WTC11 (cell line): ENCODE results near the gene BCL11A.

Experiments used
- CTCF ChIP-seq: fragments of 200-600 bp; IDR thresholded peaks from 2 replicates; pipeline ENCODE4 v1.8.0; 2022; ENCODE audit warnings: antibody characterized with exemption
- E2F1 ChIP-seq: sonication (generic); formaldehyde crosslinking; IDR thresholded peaks from 2 replicates; pipeline ENCODE4 v1.8.0; 2022; ENCODE audit warnings: mild to moderate bottlenecking, missing genetic modification reagents
- FOXJ3 ChIP-seq: sonication (generic); formaldehyde crosslinking; IDR thresholded peaks from 2 replicates; pipeline ENCODE4 v1.9.0; 2021; ENCODE audit warnings: missing genetic modification reagents, mild to moderate bottlenecking, borderline replicate concordance
- KAT7 ChIP-seq: sonication (generic); formaldehyde crosslinking; IDR thresholded peaks from 2 replicates; pipeline ENCODE4 v1.8.1; 2023; ENCODE audit warnings: missing genetic modification reagents, mild to moderate bottlenecking, borderline replicate concordance
- NR3C1 ChIP-seq: sonication (generic); formaldehyde crosslinking; conservative IDR thresholded peaks from 2 replicates; pipeline ENCODE4 v1.8.1; 2023; ENCODE audit warnings: low read depth, mild to moderate bottlenecking, missing genetic modification reagents
- PRDM15 ChIP-seq: sonication (generic); formaldehyde crosslinking; IDR thresholded peaks from 2 replicates; pipeline ENCODE4 v1.8.0; 2022; ENCODE audit warnings: missing genetic modification reagents
- ZNF532 ChIP-seq: fragments of 250-450 bp; sonication (Bioruptor Pico); IDR thresholded peaks from 2 replicates; pipeline ENCODE4 v1.9.0; 2021; ENCODE audit warnings: mild to moderate bottlenecking, borderline replicate concordance

- TF ChIP-seq CTCF (no peak), KAT7 (CRISPR knock-in tag) (no peak), ZNF532 (CRISPR knock-in tag) (no peak), NR3C1 (CRISPR knock-in tag) (no peak), PRDM15 (no peak), E2F1 (CRISPR knock-in tag) (no peak), FOXJ3 (CRISPR knock-in tag) (no peak)
Measured at GRCh38 chr2:60529136-60529784, 24.2 kb downstream of the BCL11A start.
